Lower leg skin (tissue), 3 donors: ENCODE measurements around the gene STEEP1.

Experiments used
- CTCF ChIP-seq, 3 donors: fragments of 450-650 bp; IDR thresholded peaks; one replicate each; pipeline ENCODE4 v1.5.1; 2016; ENCODE audit warnings: antibody characterized with exemption in 3 of 3, mild to moderate bottlenecking in 3 of 3, moderate library complexity in 2 of 3
- POLR2A ChIP-seq, 2 donors: fragments of 450-650 bp; IDR thresholded peaks; one replicate each; pipeline ENCODE4 v1.6.1; 2016 to 2017; ENCODE audit warnings: antibody characterized with exemption in 2 of 2, mild to moderate bottlenecking in 1 of 2, moderate library complexity in 1 of 2

GRCh38 chrX:119495734-119496726 lies 69.2 kb downstream of the STEEP1 start:
- no peak for TF ChIP-seq CTCF (IDR thresholded peaks at IDR 0.05)
- no peak for TF ChIP-seq POLR2A (IDR thresholded peaks at IDR 0.05)
